Measurements from ENCODE around the gene DDHD1.
A peak's percentile ranks its signal among the peaks of the same experiment; 100 is the strongest.
"Not testable (repeated sequence)": the region's sequence is repeated elsewhere in the genome, so short reads cannot be mapped to it uniquely, and the experiment has no call there.

DDHD1 gene

DNA sequence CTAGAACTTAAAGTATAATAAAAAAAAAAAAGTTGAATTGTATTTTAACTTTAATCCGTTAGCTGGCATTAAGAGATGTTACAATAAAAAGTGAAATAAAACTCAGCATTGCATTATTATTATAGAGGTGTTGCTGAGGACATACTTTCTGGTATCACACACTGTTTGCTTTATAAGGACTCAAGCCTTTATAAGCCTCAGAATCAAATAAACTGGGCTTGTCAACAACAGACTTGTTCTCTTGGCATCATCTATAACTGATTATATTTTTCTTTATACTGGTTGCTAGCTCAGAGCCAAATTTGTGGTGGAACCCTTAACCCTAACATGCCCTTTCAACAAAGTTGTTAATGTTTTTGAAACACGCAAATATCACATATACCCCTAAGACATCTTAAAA lies 62.3 kb downstream of the DDHD1 start (continued):
- TF ChIP-seq, protein P1, sequence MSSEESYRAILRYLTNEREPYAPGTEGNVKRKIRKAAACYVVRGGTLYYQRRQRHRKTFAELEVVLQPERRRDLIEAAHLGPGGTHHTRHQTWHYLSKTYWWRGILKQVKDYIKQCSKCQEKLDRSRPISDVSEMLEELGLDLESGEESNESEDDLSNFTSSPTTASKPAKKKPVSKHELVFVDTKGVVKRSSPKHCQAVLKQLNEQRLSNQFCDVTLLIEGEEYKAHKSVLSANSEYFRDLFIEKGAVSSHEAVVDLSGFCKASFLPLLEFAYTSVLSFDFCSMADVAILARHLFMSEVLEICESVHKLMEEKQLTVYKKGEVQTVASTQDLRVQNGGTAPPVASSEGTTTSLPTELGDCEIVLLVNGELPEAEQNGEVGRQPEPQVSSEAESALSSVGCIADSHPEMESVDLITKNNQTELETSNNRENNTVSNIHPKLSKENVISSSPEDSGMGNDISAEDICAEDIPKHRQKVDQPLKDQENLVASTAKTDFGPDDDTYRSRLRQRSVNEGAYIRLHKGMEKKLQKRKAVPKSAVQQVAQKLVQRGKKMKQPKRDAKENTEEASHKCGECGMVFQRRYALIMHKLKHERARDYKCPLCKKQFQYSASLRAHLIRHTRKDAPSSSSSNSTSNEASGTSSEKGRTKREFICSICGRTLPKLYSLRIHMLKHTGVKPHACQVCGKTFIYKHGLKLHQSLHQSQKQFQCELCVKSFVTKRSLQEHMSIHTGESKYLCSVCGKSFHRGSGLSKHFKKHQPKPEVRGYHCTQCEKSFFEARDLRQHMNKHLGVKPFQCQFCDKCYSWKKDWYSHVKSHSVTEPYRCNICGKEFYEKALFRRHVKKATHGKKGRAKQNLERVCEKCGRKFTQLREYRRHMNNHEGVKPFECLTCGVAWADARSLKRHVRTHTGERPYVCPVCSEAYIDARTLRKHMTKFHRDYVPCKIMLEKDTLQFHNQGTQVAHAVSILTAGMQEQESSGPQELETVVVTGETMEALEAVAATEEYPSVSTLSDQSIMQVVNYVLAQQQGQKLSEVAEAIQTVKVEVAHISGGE (tag by site-specific recombination; conservative IDR thresholded peaks at IDR 0.05; ENCODE audit: low read depth) = no peak

DNA sequence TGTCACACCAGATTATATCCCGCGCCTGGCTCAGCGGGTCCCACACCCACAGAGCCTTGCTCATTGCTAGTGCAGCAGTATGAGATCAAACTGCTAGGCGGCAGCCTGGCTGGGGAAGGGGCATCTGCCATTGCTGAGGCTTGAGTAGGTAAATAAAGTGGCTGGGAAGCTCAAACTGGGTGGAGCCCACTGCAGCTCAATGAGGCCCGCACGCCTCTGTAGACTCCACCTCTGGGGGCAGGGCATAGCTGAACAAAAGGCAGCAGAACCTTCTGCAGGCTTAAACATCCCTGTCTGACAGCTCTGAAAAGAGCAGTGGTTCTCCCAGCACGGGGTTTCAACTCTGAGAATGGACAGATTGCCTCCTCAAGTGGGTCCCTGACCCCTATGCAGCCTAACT lies 68.2 kb downstream of the DDHD1 start:
- CTCF ChIA-PET; H3K9me3 ChIP-seq (ENCODE audit: control insufficient read depth, insufficient read depth, low read depth, low read length); H3K27ac ChIP-seq (ENCODE audit: extremely low read depth, low read depth, low read length); POLR2A ChIA-PET; H3K4me3 ChIP-seq (ENCODE audit: low read depth, low read length); H3K4me1 ChIP-seq (ENCODE audit: control insufficient read depth, insufficient read depth, low read length); H3K36me3 ChIP-seq (ENCODE audit: control insufficient read depth in 2 of 2, insufficient read depth in 1 of 2, low read length in 2 of 2): not testable (repeated sequence)

DNA sequence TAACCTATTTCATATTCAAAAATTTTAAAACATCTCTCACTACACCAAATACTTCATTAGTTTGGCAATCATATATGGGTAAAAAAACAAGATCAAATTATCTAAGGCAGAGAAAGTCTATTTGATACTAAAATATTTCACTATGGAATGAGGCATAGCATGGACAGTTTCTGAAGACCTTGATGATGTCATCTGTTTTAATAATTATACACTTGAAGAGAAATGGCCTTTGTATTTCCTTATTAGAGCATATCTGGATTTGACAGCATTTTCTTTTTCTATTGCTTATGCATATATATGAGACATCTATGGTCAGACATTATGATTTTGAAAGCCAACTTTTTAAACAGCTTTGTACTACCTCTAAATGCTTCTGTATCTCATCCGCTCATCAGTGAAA lies 88.6 kb downstream of the DDHD1 start:
- Histone ChIP-seq H3K27ac (ENCODE audit: extremely low read depth, low read depth, low read length) (no peak overlapping the region), H3K4me1 (ENCODE audit: control insufficient read depth, insufficient read depth, low read length) (peaks cover 4% of the 10 kb centered on the region; the same call in 1 of the 2 replicates), H3K9me3 (ENCODE audit: control insufficient read depth, insufficient read depth, low read depth, low read length) (no peaks in the 10 kb centered on the region), H3K4me3 (ENCODE audit: low read depth, low read length) (no peak overlapping the region), H3K36me3 (ENCODE audit: control insufficient read depth in 2 of 2, insufficient read depth in 1 of 2, low read length in 2 of 2) (no peaks in the 10 kb centered on the region; a peak in 1 of 3 replicates)
- ChIA-PET POLR2A (no interaction called here), CTCF (interaction anchor here (0.6 to 1.8 kb wide), 4 partner anchors 231 to 1283 kb away, joined by 3 to 5 read pairs (median 3); no protein-coding TSS in a partner anchor)
- TF ChIP-seq, protein P2, sequence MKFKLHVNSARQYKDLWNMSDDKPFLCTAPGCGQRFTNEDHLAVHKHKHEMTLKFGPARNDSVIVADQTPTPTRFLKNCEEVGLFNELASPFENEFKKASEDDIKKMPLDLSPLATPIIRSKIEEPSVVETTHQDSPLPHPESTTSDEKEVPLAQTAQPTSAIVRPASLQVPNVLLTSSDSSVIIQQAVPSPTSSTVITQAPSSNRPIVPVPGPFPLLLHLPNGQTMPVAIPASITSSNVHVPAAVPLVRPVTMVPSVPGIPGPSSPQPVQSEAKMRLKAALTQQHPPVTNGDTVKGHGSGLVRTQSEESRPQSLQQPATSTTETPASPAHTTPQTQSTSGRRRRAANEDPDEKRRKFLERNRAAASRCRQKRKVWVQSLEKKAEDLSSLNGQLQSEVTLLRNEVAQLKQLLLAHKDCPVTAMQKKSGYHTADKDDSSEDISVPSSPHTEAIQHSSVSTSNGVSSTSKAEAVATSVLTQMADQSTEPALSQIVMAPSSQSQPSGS (tag by site-specific recombination; IDR thresholded peaks at IDR 0.05; ENCODE audit: low read depth) = peak; percentile 77; the same call in 1 of the 2 replicates
- no peak for TF ChIP-seq SP3 (tag by site-specific recombination; IDR thresholded peaks at IDR 0.05)

DNA sequence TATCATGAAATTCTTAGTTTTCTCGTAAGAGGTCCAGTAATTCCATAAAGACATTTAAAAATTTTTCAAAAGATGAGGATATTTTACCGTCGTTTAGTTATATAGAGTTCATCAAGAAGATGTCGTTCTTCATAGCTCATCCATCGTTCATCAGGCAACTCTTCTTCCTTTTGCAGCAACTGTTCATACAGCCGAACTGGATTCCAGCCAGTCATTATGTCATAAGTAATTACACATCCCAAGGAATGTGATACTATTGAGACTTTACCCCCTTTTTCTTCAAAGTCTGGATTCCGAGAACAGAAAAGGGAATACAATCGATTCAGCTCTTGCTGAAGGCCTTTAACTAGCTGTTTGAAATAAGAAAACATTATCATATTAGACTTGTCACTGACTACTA lies 90.3 kb downstream of the DDHD1 start:
- Histone ChIP-seq H3K9me3 (ENCODE audit: control insufficient read depth, insufficient read depth, low read depth, low read length) (no peaks in the 10 kb centered on the region), H3K4me1 (ENCODE audit: control insufficient read depth, insufficient read depth, low read length) (peaks cover 4% of the 10 kb centered on the region; the same call in 1 of the 2 replicates), H3K27ac (ENCODE audit: extremely low read depth, low read depth, low read length) (no peak overlapping the region), H3K36me3 (ENCODE audit: control insufficient read depth in 2 of 2, insufficient read depth in 1 of 2, low read length in 2 of 2) (no peaks in the 10 kb centered on the region; a peak in 1 of 3 replicates), H3K4me3 (ENCODE audit: low read depth, low read length) (no peak overlapping the region)
- TF ChIP-seq ZNF341 (tag by site-specific recombination; IDR thresholded peaks at IDR 0.05; ENCODE audit: low read depth) (no peak), ZBTB17 (tag by site-specific recombination; IDR thresholded peaks at IDR 0.05) (peak; percentile 90)
- ChIA-PET POLR2A (no interaction called here), CTCF (interaction anchor here (0.7 kb wide), 1 partner anchor 20 kb away, joined by 3 read pairs; no protein-coding TSS in a partner anchor)

DNA sequence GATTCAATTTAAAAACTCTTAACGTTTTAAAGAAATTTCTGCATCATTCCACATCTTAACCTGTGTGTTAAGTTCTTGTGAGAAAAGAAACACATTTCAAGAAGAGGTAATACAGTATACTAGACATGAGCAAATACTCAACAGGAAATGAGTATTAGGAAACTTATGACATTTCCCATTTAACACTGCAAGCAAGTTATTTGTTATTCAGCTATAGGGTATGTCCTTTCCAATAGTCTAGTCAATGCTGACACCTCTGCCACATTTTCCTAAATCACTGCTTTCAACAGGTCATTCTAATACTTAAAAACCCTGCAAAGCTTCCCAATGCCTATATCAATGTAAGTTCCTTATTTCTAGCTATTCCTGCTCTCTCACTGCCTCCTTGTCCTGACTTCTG lies 93.1 kb downstream of the DDHD1 start:
- no peak overlapping the region for H3K4me3 ChIP-seq (ENCODE audit: low read depth, low read length)
- H3K4me1 ChIP-seq (ENCODE audit: control insufficient read depth, insufficient read depth, low read length) = peaks cover 4% of the 10 kb centered on the region; the same call in 1 of the 2 replicates
- ChIA-PET POLR2A (no interaction called here), CTCF (interaction anchor here (0.6 kb wide), 1 partner anchor 12 kb away, joined by 5 read pairs; no protein-coding TSS in a partner anchor)
- no peaks in the 10 kb centered on the region for H3K9me3 ChIP-seq (ENCODE audit: control insufficient read depth, insufficient read depth, low read depth, low read length)
- no peaks in the 10 kb centered on the region; a peak in 1 of 3 replicates for H3K36me3 ChIP-seq (ENCODE audit: control insufficient read depth in 2 of 2, insufficient read depth in 1 of 2, low read length in 2 of 2)
- H3K27ac ChIP-seq (ENCODE audit: extremely low read depth, low read depth, low read length) = no peak overlapping the region
- TF ChIP-seq ZNF354C (tag by site-specific recombination; IDR thresholded peaks at IDR 0.05; ENCODE audit: borderline replicate concordance, low read depth) (no peak), ZNF19 (tag by site-specific recombination; IDR thresholded peaks at IDR 0.05; ENCODE audit: low read depth) (no peak), ZNF514 (tag by site-specific recombination; IDR thresholded peaks at IDR 0.05) (no peak), SCRT2 (tag by site-specific recombination; IDR thresholded peaks at IDR 0.05) (no peak), KLF1 (tag by site-specific recombination; IDR thresholded peaks at IDR 0.05) (no peak)
- TF ChIP-seq, protein P1 (tag by site-specific recombination; conservative IDR thresholded peaks at IDR 0.05; ENCODE audit: low read depth) = no peak
